ENCODE measurements around the gene ZDHHC11B.

DNA sequence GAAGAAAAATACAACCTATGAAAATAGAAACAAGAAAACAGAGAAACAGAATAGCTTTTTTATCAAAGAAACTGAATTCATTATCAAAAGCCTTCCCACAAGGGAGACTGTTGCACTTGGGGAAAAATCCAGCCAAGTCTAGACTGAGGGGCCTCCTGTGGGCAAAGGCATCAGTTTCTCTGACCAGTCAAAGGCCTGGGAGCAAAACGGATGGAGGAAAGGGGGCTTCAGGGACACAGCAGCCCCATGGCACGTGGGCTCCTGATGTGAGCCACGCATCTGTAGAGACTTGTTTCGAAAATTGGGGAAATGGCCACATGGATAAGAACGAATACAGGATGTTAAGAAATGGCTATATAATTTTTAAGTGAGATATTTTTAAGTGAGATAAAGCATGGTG is 21.1 kb downstream of the ZDHHC11B start:
- TF ChIP-seq ZNF678 (CRISPR knock-in tag; IDR thresholded peaks at IDR 0.05) (no peak), EZH2 (conservative IDR thresholded peaks at IDR 0.05; ENCODE audit: low read depth, low read length) (no peak), EP300 (IDR thresholded peaks at IDR 0.05; ENCODE audit: low read depth in 2 of 2, low read length in 2 of 2) (no peak), EP300 (CRISPR knock-in tag; IDR thresholded peaks at IDR 0.05; ENCODE audit: borderline replicate concordance) (no peak), MYC (CRISPR knock-in tag; IDR thresholded peaks at IDR 0.05; ENCODE audit: borderline replicate concordance) (no peak)
